ENCODE data around the gene SAE1.
A peak's percentile ranks its signal among the peaks of the same experiment; 100 is the strongest.
"Not testable (repeated sequence)": the region's sequence is repeated elsewhere in the genome, so short reads cannot be mapped to it uniquely, and the experiment has no call there.

Gene SAE1

DNA sequence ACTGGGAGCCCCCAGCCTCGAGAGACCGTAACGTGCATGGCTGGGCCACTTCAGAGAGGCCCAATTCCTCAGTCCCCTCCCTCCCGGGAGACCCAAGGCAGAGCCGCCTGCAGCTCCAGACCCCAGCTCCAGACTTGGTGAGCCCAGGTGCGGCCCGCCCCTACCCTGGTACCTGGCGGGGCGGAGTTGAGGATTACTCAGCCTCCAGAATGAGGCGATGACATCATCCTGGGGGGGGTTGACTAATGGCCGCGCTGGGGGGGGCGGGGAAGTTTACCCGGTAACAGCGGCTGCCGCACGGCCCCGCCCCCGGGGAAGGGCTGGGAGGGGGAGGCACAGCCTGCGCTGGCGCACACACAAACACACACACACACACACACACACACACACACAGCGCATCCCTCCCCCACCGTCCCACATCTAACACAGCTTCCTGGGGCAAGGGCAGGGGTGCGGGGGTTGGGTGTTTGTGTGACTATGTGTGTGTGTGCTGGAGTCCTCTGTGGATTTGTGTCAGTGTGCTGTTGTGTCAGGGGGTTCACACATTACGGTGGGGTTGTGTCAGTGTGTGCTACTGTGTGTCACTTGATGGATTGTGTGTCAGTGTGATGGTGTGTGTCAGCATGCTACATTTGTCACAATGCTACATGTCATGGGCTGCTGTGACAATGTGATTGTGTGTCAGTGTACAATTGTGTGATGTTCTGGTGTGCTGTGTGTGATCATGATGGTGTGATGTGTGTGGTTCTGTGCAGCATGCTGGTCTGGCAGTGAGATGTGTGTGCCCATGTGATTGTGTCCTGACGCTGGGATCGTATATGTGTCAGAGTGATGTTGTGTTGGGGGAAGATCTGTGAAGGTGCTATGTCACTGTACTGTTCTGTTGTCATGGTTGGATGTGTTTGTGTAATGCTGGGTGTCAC, 110.6 kb downstream of the SAE1 start:
- DNase-seq (ENCODE audit: low read depth): peak; percentile 74

DNA sequence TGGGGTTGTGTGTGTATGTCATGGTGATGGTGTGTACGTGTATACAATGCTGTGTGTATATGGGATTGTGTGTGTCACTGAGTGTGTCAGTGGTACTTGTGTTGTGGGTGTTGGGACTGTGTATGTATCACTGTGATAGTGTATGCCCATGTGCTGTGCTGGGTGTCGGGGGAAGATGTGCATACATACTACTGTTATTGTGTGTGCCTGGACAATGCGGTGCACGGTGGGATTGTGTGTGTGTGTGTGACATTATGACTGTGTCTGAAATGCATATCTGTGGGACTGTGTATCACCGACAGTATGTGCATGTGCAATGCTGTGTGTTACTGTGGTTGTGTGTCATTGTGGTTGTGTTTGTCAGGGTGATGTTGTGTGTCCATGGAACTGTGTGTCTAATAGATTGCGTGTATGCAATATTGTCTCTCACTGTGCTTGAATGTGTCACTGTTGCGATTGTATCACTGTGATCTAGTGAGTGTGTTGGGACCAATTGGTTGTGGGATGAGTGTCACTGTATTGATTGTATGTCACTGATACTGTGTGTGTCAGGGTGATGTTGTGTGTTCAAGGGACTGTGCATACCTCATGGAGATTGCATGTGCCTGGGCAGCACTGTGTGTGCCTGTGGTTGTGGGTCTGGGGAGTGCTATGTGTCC, 111.4 kb downstream of the SAE1 start:
- DNase-seq (ENCODE audit: low read depth): no peak

DNA sequence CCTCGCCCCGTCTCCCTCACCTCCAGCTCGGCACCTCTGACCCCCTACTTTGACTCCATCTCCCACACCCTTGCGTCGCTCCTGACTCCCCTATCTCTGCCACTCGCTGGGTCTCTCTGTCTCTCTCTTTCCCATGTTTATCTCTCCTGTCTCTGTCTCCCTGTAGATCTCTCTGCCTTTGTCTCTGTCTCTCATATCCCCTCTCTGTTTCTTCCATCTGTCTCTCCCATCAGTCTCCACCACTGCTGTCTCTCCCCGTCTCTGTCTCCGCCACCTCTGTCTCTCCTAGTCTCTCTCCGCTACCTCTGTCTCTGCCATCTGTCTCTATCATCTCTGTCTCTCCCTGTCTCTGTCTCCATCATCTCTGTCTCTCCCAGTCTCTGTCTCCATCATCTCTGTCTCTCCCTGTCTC, 112.7 kb downstream of the SAE1 start:
- no peak for DNase-seq (ENCODE audit: low read depth)

- peak; percentile 97 for DNase-seq (ENCODE audit: low read depth)
These were observed 113.3 kb downstream of the SAE1 start for GRCh38 chr19:47243776-47244547.

- DNase-seq (ENCODE audit: low read depth): peak; percentile 79
These were observed 116.8 kb downstream of the SAE1 start for GRCh38 chr19:47247308-47247990.

DNA sequence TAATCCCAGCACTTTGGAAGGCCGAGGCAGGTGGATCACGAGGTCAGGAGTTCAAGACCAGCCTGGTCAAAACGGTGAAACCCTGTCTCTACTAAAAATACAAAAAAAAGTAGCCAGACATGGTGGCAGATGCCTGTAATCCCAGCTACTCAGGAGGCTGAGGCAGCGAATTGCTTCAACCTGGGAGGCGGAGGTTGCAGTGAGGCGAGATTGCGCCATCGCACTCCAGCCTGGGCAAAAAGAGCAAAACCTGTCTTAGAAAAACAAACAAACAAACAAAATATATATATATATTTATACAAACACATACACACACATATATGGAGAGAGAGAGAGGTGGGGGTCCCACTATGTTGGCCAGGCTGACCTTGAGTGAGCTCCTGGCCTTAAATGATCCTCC, 122.4 kb downstream of the SAE1 start:
- not testable (repeated sequence) for DNase-seq (ENCODE audit: low read depth)

DNA sequence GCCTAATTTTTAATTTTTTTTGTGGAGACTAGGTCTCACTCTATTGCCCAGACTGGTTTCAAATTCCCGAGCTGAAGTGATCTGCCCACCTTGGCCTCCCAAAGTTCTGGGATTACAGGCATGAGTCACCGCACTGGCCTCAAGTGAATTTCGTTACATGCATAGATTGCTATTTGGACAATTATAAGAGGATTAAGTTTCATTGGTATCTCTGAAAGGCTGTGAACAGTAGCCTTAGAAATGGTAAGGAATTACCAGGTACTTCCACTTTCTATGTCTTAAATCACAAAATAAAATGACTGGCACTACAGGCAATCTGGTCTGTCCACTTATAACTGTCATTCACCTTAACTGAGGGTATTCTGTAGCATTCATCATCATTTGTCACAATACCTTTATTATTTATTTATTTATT, 122.8 kb downstream of the SAE1 start:
- DNase-seq (ENCODE audit: low read depth): no peak

- DNase-seq (ENCODE audit: low read depth): no peak
These were observed 123.3 kb downstream of the SAE1 start for GRCh38 chr19:47253970-47254369.

DNA sequence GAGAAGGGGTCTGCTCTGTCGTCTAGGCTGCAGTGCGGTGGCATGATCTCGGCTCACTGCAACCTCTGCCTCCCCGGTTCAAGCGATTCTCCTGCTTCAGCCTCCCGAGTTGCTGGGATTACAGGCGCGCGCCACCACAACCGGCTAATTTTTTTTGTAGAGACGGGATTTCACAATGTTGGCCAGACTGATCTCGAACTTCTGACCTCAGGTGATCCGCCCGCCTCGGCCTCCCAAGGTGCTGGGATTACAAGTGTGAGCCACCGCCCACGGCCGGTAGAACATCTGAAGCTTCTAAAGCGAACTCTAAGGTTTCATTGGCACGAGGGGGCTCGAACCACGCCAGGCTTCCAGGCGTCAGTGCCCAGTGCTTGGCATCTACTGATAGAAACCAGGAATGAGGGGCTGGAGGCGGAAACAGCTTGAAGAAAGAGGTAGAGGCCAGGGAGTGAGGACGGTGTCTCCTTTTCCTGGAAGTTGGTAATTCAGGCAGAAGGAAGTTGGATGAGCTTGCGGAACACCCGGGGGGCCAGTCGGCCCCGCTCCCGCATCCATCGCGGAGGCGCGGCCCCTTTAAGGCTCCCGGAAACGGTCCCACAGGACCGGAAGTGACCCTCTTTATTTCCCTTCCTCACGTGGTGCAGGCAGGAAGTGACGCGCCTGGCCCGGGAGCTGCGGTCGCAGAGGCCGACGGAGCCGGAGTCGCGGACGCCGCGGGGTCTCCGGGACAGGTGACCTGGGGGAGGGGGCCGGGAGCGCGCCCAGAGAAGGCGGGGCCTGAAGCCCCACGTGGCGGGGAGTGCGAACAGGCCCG, 125.5 kb downstream of the SAE1 start, which contains the start of gene CCDC9:
Gene CCDC9, plus strand, starts transcription at position 647 of the 814 bp plus-strand sequence. CDS start 1,876 bp downstream, outside the sequence.
- DNase-seq (ENCODE audit: low read depth): peak; percentile 97

DNA sequence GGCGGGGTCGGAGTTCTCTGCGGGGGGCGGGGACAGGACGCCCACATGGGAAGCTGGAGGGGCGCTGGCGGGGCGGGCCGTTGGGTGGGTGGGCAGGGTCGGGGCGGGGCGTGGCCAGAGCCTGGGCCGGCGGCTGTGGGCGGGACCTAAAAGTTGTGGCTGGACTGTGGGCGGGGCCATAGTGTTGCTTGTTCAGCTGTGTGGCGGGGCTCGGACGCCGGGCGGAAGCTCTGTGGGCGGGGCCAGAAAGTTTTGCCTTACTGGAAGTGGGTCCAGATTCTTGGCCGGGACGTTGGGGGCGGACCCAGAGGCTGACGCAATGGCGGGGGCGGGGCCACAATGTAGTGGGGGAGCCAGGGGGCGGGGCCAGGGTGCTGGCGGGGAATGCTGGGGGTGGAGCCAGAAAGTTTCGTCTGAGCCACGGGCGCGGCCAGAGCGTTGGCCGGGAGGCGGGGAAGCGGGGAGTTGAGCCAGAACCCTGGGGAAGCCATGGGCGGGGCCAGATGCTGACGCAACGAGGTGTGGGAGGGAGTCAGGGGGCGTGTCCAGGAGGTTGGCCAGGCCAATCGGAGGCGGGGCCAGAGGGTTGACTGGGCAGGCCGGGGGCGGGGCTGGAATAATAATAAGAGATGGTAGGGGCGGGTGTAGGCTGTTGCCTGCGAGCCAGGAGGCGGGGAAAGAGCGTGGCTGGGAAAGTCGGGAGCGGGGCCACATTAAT, 126.2 kb downstream of the SAE1 start:
- peak; percentile 100 for DNase-seq (ENCODE audit: low read depth)

- DNase-seq (ENCODE audit: low read depth): no peak
These were observed 127.0 kb downstream of the SAE1 start for GRCh38 chr19:47257411-47258169.

DNA sequence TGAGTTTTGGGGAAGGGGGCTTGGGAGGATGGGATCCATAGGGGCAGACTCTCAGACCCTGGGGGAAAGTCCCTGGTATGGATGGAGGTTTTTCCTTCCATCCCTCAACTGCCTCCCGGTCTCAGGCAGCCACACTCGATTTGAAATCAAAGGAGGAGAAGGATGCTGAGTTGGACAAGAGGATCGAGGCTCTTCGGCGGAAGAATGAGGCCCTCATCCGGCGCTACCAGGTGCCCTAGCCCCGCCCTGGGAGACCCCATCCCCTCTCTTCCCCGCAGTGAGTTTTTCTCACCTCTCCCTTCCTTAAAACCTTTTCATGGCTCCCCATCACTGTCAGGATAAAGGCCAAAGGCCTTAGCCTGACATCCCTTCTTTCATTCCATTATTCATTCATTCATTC, 127.8 kb downstream of the SAE1 start:
- DNase-seq (ENCODE audit: low read depth): no peak

- DNase-seq (ENCODE audit: low read depth): no peak
These were observed 128.4 kb downstream of the SAE1 start for GRCh38 chr19:47258895-47259555.

Data from activated T-cell treated with anti-CD3 and anti-CD28 coated beads for 48 hours (primary cell).